GM19025 (cell line): Measurements from ENCODE around the gene HOXB5.

Source experiments
- ATAC-seq: cut with Tn5 transposase; IDR thresholded peaks from one replicate; pipeline ENCODE4 v1.9.1; 2021; ENCODE audit warnings: mild to moderate bottlenecking, low read depth, moderate library complexity; ENCODE audit not compliant: unreplicated experiment

HOXB5 gene

GRCh38 chr17:48542698-48543106 is 50.9 kb downstream of the HOXB5 start:
- ATAC-seq = no peak

GRCh38 chr17:48542114-48542656 is 51.4 kb downstream of the HOXB5 start:
- no peak for ATAC-seq

- no peak for ATAC-seq
Measured at GRCh38 chr17:48541577-48542113, 51.9 kb downstream of the HOXB5 start.
